Measurements from ENCODE around the gene PDIA3.

The PDIA3 gene

GRCh38 chr15:43775411-43775965, 29.2 kb downstream of the PDIA3 start:
- ATAC-seq (ENCODE audit: insufficient read depth, low read depth) (no peak), DNase-seq (no peak)
- Histone ChIP-seq H3K4me2 (ENCODE audit: insufficient read depth, low read length) (no peak overlapping the region), H4K20me1 (ENCODE audit: insufficient read depth, low read length) (no peaks in the 10 kb centered on the region), H2AFZ (ENCODE audit: low read depth, low read length) (no peak overlapping the region), H3K4me1 (ENCODE audit: insufficient read depth, low read length) (peaks cover 24% of the 10 kb centered on the region), H3K9me3 (ENCODE audit: insufficient read depth, low read length, severe bottlenecking) (no peaks in the 10 kb centered on the region), H3K79me2 (ENCODE audit: insufficient read depth, low read length) (0 out of 2 replicates have a peak, but pooled peaks cover 3% of the 10 kb centered on the region), H3K27me3 (ENCODE audit: insufficient read depth, low read length, poor library complexity) (no peaks in the 10 kb centered on the region), H3K36me3 (ENCODE audit: insufficient read depth, low read length) (peaks cover 27% of the 10 kb centered on the region), H3K27ac (ENCODE audit: low read length) (no peak overlapping the region), H3K4me3 (ENCODE audit: low read depth in 1 of 2, low read length in 2 of 2) (no peak overlapping the region), H3K9ac (ENCODE audit: low read depth, low read length) (no peak overlapping the region)
- TF ChIP-seq CTCF (IDR thresholded peaks at IDR 0.05; ENCODE audit: borderline replicate concordance, extremely low read depth, low read length, poor library complexity, severe bottlenecking) (peak; percentile 40), EZH2 (IDR thresholded peaks at IDR 0.05; ENCODE audit: borderline replicate concordance, low read depth, low read length, severe bottlenecking) (no peak)

- Histone ChIP-seq H3K4me2 (ENCODE audit: insufficient read depth, low read length) (peak overlapping the region; percentile 97), H3K4me1 (ENCODE audit: insufficient read depth, low read length) (peaks cover 24% of the 10 kb centered on the region), H3K27ac (ENCODE audit: low read length) (peak overlapping the region; percentile 49), H4K20me1 (ENCODE audit: insufficient read depth, low read length) (no peaks in the 10 kb centered on the region), H3K4me3 (ENCODE audit: low read depth in 1 of 2, low read length in 2 of 2) (peak overlapping the region in 1 of 2 experiments; percentile 85; a peak in 2 of 4 replicates), H3K36me3 (ENCODE audit: insufficient read depth, low read length) (peaks cover 20% of the 10 kb centered on the region), H3K79me2 (ENCODE audit: insufficient read depth, low read length) (0 out of 2 replicates have a peak, but pooled peaks cover 3% of the 10 kb centered on the region), H3K27me3 (ENCODE audit: insufficient read depth, low read length, poor library complexity) (no peaks in the 10 kb centered on the region), H2AFZ (ENCODE audit: low read depth, low read length) (peak overlapping the region; percentile 98), H3K9ac (ENCODE audit: low read depth, low read length) (peak overlapping the region; percentile 84), H3K9me3 (ENCODE audit: insufficient read depth, low read length, severe bottlenecking) (no peaks in the 10 kb centered on the region)
- peak; percentile 39 for ATAC-seq (ENCODE audit: insufficient read depth, low read depth)
- DNase-seq, result peak; percentile 69
- TF ChIP-seq EZH2 (IDR thresholded peaks at IDR 0.05; ENCODE audit: borderline replicate concordance, low read depth, low read length, severe bottlenecking) (no peak), CTCF (IDR thresholded peaks at IDR 0.05; ENCODE audit: borderline replicate concordance, extremely low read depth, low read length, poor library complexity, severe bottlenecking) (no peak)
These were observed 30.0 kb downstream of the PDIA3 start for GRCh38 chr15:43776101-43776717.

GRCh38 chr15:43776718-43777266, 30.6 kb downstream of the PDIA3 start, which contains the start of gene ELL3:
Gene ELL3, minus strand, starts transcription at chr15:43776966. Its CDS starts 65 bp downstream, at chr15:43776901.
- H3K9me3 ChIP-seq (ENCODE audit: insufficient read depth, low read length, severe bottlenecking), result no peaks in the 10 kb centered on the region
- ATAC-seq (ENCODE audit: insufficient read depth, low read depth) (peak; percentile 77), DNase-seq (peak; percentile 76)
- peaks cover 24% of the 10 kb centered on the region for H3K4me1 ChIP-seq (ENCODE audit: insufficient read depth, low read length)
- H3K79me2 ChIP-seq (ENCODE audit: insufficient read depth, low read length), result 0 out of 2 replicates have a peak, but pooled peaks cover 3% of the 10 kb centered on the region
- no peaks in the 10 kb centered on the region for H3K27me3 ChIP-seq (ENCODE audit: insufficient read depth, low read length, poor library complexity)
- H3K36me3 ChIP-seq (ENCODE audit: insufficient read depth, low read length), result peaks cover 14% of the 10 kb centered on the region
- H3K4me3 ChIP-seq (ENCODE audit: low read depth in 1 of 2, low read length in 2 of 2), result peak within 1 kb of the TSS; percentile 77 to 85
- H3K27ac ChIP-seq (ENCODE audit: low read length), result peak within 1 kb of the TSS; percentile 94
- H4K20me1 ChIP-seq (ENCODE audit: insufficient read depth, low read length), result no peaks in the 10 kb centered on the region
- peak within 1 kb of the TSS; percentile 98 for H2AFZ ChIP-seq (ENCODE audit: low read depth, low read length)
- peak within 1 kb of the TSS; percentile 97 for H3K4me2 ChIP-seq (ENCODE audit: insufficient read depth, low read length)
- TF ChIP-seq EZH2 (IDR thresholded peaks at IDR 0.05; ENCODE audit: borderline replicate concordance, low read depth, low read length, severe bottlenecking), result no peak
- TF ChIP-seq CTCF (IDR thresholded peaks at IDR 0.05; ENCODE audit: borderline replicate concordance, extremely low read depth, low read length, poor library complexity, severe bottlenecking), result no peak
- H3K9ac ChIP-seq (ENCODE audit: low read depth, low read length), result peak within 1 kb of the TSS; percentile 84

All from DND-41 (cell line).